Nucleus accumbens (tissue), 56 donors: ENCODE data around the gene PREP.
"Not testable (repeated sequence)": the region's sequence is repeated elsewhere in the genome, so short reads cannot be mapped to it uniquely, and the experiment has no call there.

Experiments used
- DNase-seq, 56 donors: peaks; one replicate each; lab custom pipeline; 2025; lab: John Stamatoyannopoulos, UW

PREP gene

GRCh38 chr6:105402939-105403935 is at the start of gene PREP:
Gene PREP (minus strand): TSS chr6:105403082. CDS start chr6:105402891, 191 bp downstream.
- peak in 55 of 56 donors; percentile 12 to 85 (median 70) for DNase-seq

- DNase-seq: no peak
These were observed 49.5 kb upstream of the PREP start for GRCh38 chr6:105452376-105452775.

GRCh38 chr6:105449756-105450390 is 47.0 kb upstream of the PREP start:
- DNase-seq: no peak

- DNase-seq: no peak
These were observed 42.6 kb upstream of the PREP start for GRCh38 chr6:105445481-105445880.

- DNase-seq: no peak
These were observed 41.1 kb upstream of the PREP start for GRCh38 chr6:105443941-105444340.

GRCh38 chr6:105442369-105442768 is 39.5 kb upstream of the PREP start:
- no peak for DNase-seq

GRCh38 chr6:105437236-105437635 is 34.4 kb upstream of the PREP start:
- DNase-seq: no peak

GRCh38 chr6:105433723-105434122 is 30.8 kb upstream of the PREP start:
- DNase-seq: no peak

GRCh38 chr6:105432797-105433196 is 29.9 kb upstream of the PREP start:
- DNase-seq: no peak

GRCh38 chr6:105431226-105431625 is 28.3 kb upstream of the PREP start:
- DNase-seq: peak in 1 of 56 donors; percentile 4

- no peak for DNase-seq
These were observed 27.8 kb upstream of the PREP start for GRCh38 chr6:105430685-105431084.

- no peak for DNase-seq
These were observed 26.8 kb upstream of the PREP start for GRCh38 chr6:105429676-105430075.

GRCh38 chr6:105428342-105428957 is 25.6 kb upstream of the PREP start:
- no peak for DNase-seq

- peak in 11 of 56 donors; percentile 1 to 42 (median 11) for DNase-seq
These were observed 21.4 kb upstream of the PREP start for GRCh38 chr6:105424175-105424783.

- not testable (repeated sequence) for DNase-seq
These were observed 14.1 kb upstream of the PREP start for GRCh38 chr6:105416971-105417370.

- DNase-seq: no peak
These were observed 6.9 kb upstream of the PREP start for GRCh38 chr6:105409734-105410133.

GRCh38 chr6:105402090-105402938 is 568 bp downstream of the PREP start:
- peak in 18 of 56 donors; percentile 19 to 75 (median 45) for DNase-seq

- no peak for DNase-seq
These were observed 1.4 kb downstream of the PREP start for GRCh38 chr6:105401247-105402089.

- DNase-seq: no peak
These were observed 2.4 kb downstream of the PREP start for GRCh38 chr6:105400501-105400900.
